Measurements from ENCODE around the gene FDPS. TPM values are rescaled to one million over a fixed set of nuclear protein-coding genes. Genes with fewer than 3 reads are reported as not detected.
"Not testable (repeated sequence)": the region's sequence is repeated elsewhere in the genome, so short reads cannot be mapped to it uniquely, and the experiment has no call there.

The FDPS gene
- total RNA-seq, 2 experiments from 2014 or later, result 255 to 354 TPM

GRCh38 chr1:155285063-155285462 lies 23.6 kb upstream of the FDPS start:
- Mint-ChIP-seq H3K4me3 (no peak overlapping the region), H3K36me3 (ENCODE audit: low read depth) (no peaks in the 10 kb centered on the region), H3K9me3 (ENCODE audit: low read depth) (no peaks in the 10 kb centered on the region), H3K27ac (no peak overlapping the region), H3K4me1 (no peaks in the 10 kb centered on the region), H3K27me3 (no peaks in the 10 kb centered on the region)
- ATAC-seq (no peak), DNase-seq (no peak)
- ChIA-PET CTCF (interaction anchor here (1.1 kb wide), 1 partner anchor 34 kb away, joined by 5 read pairs; no protein-coding TSS in a partner anchor), POLR2A (no interaction called here)
- intact Hi-C loops (cut with DNase I, micrococcal nuclease), result no loop called here

- Mint-ChIP-seq H3K4me3 (no peak overlapping the region), H3K36me3 (ENCODE audit: low read depth) (no peaks in the 10 kb centered on the region), H3K27ac (no peak overlapping the region), H3K4me1 (no peaks in the 10 kb centered on the region), H3K9me3 (ENCODE audit: low read depth) (no peaks in the 10 kb centered on the region), H3K27me3 (peaks cover 2% of the 10 kb centered on the region)
- DNase-seq, result no peak
- ATAC-seq, result no peak
- intact Hi-C loops (cut with DNase I, micrococcal nuclease), result no loop called here
- ChIA-PET POLR2A (no interaction called here), CTCF (interaction anchor here (0.6 to 1.1 kb wide), 3 partner anchors 35 to 368 kb away, joined by 3 to 7 read pairs (median 5); no protein-coding TSS in a partner anchor)
These were observed 23.0 kb upstream of the FDPS start for GRCh38 chr1:155285631-155286044.

- CTCF ChIA-PET, result no interaction called here
- POLR2A ChIA-PET, result no interaction called here
- no peak for DNase-seq
- H3K36me3 Mint-ChIP-seq (ENCODE audit: low read depth), result no peaks in the 10 kb centered on the region
- H3K4me3 Mint-ChIP-seq, result no peak overlapping the region
- ATAC-seq, result no peak
- H3K9me3 Mint-ChIP-seq (ENCODE audit: low read depth), result no peaks in the 10 kb centered on the region
- peaks cover 2% of the 10 kb centered on the region for H3K27me3 Mint-ChIP-seq
- no peak overlapping the region for H3K27ac Mint-ChIP-seq
- intact Hi-C loops (cut with DNase I, micrococcal nuclease), result no loop called here
- no peaks in the 10 kb centered on the region for H3K4me1 Mint-ChIP-seq
These were observed 22.1 kb upstream of the FDPS start for GRCh38 chr1:155286544-155286943.

- POLR2A ChIA-PET, result no interaction called here
- CTCF ChIA-PET, result interaction anchor here (0.8 kb wide), 1 partner anchor 568 kb away, joined by 4 read pairs; no protein-coding TSS in a partner anchor
- DNase-seq (no peak), ATAC-seq (no peak)
- H3K4me1 Mint-ChIP-seq, result no peaks in the 10 kb centered on the region
- H3K9me3 Mint-ChIP-seq (ENCODE audit: low read depth), result no peaks in the 10 kb centered on the region
- no peak overlapping the region for H3K27ac Mint-ChIP-seq
- H3K36me3 Mint-ChIP-seq (ENCODE audit: low read depth), result no peaks in the 10 kb centered on the region
- intact Hi-C loops (cut with DNase I, micrococcal nuclease), result no loop called here
- no peak overlapping the region for H3K4me3 Mint-ChIP-seq
- peaks cover 2% of the 10 kb centered on the region for H3K27me3 Mint-ChIP-seq
These were observed 20.6 kb upstream of the FDPS start for GRCh38 chr1:155287987-155288543.

GRCh38 chr1:155291006-155291405 lies 17.7 kb upstream of the FDPS start:
- ATAC-seq; DNase-seq; H3K9me3 Mint-ChIP-seq (ENCODE audit: low read depth); H3K4me3 Mint-ChIP-seq; intact Hi-C loops (cut with DNase I, micrococcal nuclease); H3K36me3 Mint-ChIP-seq (ENCODE audit: low read depth); H3K4me1 Mint-ChIP-seq; H3K27ac Mint-ChIP-seq: not testable (repeated sequence)
- CTCF ChIA-PET, result interaction anchor here (0.6 kb wide), 1 partner anchor 407 kb away, joined by 3 read pairs; no protein-coding TSS in a partner anchor
- peaks cover 18% of the 10 kb centered on the region for H3K27me3 Mint-ChIP-seq
- POLR2A ChIA-PET, result interaction anchor here (0.6 kb wide), 1 partner anchor 27 kb away, joined by 3 read pairs; no protein-coding TSS in a partner anchor

- Mint-ChIP-seq H3K4me1 (peaks cover 3% of the 10 kb centered on the region), H3K36me3 (ENCODE audit: low read depth) (no peaks in the 10 kb centered on the region), H3K4me3 (no peak overlapping the region), H3K9me3 (ENCODE audit: low read depth) (no peaks in the 10 kb centered on the region), H3K27me3 (peaks cover 32% of the 10 kb centered on the region), H3K27ac (no peak overlapping the region)
- ChIA-PET CTCF (no interaction called here), POLR2A (no interaction called here)
- DNase-seq, result no peak
- ATAC-seq, result no peak
- intact Hi-C loops (cut with DNase I, micrococcal nuclease), result no loop called here
These were observed 15.4 kb upstream of the FDPS start for GRCh38 chr1:155293086-155293749.

- POLR2A ChIA-PET, result no interaction called here
- Mint-ChIP-seq H3K4me3 (no peak overlapping the region), H3K27ac (no peak overlapping the region), H3K27me3 (peaks cover 32% of the 10 kb centered on the region), H3K4me1 (peaks cover 3% of the 10 kb centered on the region), H3K9me3 (ENCODE audit: low read depth) (no peaks in the 10 kb centered on the region), H3K36me3 (ENCODE audit: low read depth) (no peaks in the 10 kb centered on the region)
- no peak for DNase-seq
- intact Hi-C loops (cut with DNase I, micrococcal nuclease), result no loop called here
- ATAC-seq, result no peak
- CTCF ChIA-PET, result interaction anchor here (1.3 kb wide), 1 partner anchor 11 kb away, joined by 3 read pairs; no protein-coding TSS in a partner anchor
These were observed 14.0 kb upstream of the FDPS start for GRCh38 chr1:155294520-155295182.

GRCh38 chr1:155295183-155295941 lies 13.3 kb upstream of the FDPS start:
- Mint-ChIP-seq H3K27me3 (peaks cover 30% of the 10 kb centered on the region), H3K36me3 (ENCODE audit: low read depth) (no peaks in the 10 kb centered on the region), H3K4me1 (peaks cover 3% of the 10 kb centered on the region), H3K4me3 (no peak overlapping the region), H3K9me3 (ENCODE audit: low read depth) (no peaks in the 10 kb centered on the region), H3K27ac (no peak overlapping the region)
- no peak for DNase-seq
- intact Hi-C loops (cut with DNase I, micrococcal nuclease), result no loop called here
- no peak for ATAC-seq
- CTCF ChIA-PET, result interaction anchor here (1.3 kb wide), 1 partner anchor 10 kb away, joined by 3 read pairs; no protein-coding TSS in a partner anchor
- POLR2A ChIA-PET, result no interaction called here

GRCh38 chr1:155295942-155296267 lies 12.8 kb upstream of the FDPS start:
- CTCF ChIA-PET, result interaction anchor here (0.7 to 1.3 kb wide), 2 partner anchors 10 to 20 kb away, joined by 3 to 4 read pairs; no protein-coding TSS in a partner anchor
- H3K4me1 Mint-ChIP-seq, result peaks cover 3% of the 10 kb centered on the region
- intact Hi-C loops (cut with DNase I, micrococcal nuclease), result no loop called here

GRCh38 chr1:155296661-155297060 lies 12.0 kb upstream of the FDPS start:
- H3K9me3 Mint-ChIP-seq (ENCODE audit: low read depth), result no peaks in the 10 kb centered on the region
- intact Hi-C loops (cut with DNase I, micrococcal nuclease), result no loop called here
- peaks cover 3% of the 10 kb centered on the region for H3K4me1 Mint-ChIP-seq

More at GRCh38 chr1:155295942-155296267, 12.8 kb upstream of the FDPS start:
- peaks cover 30% of the 10 kb centered on the region for H3K27me3 Mint-ChIP-seq
- POLR2A ChIA-PET, result no interaction called here
- H3K36me3 Mint-ChIP-seq (ENCODE audit: low read depth), result no peaks in the 10 kb centered on the region
- H3K27ac Mint-ChIP-seq, result no peak overlapping the region
- no peak overlapping the region for H3K4me3 Mint-ChIP-seq
- DNase-seq (no peak), ATAC-seq (no peak)
- no peaks in the 10 kb centered on the region for H3K9me3 Mint-ChIP-seq (ENCODE audit: low read depth)

GRCh38 chr1:155297384-155297783 lies 11.3 kb upstream of the FDPS start:
- Mint-ChIP-seq H3K4me1 (peaks cover 3% of the 10 kb centered on the region), H3K9me3 (ENCODE audit: low read depth) (no peaks in the 10 kb centered on the region), H3K27ac (no peak overlapping the region), H3K4me3 (no peak overlapping the region), H3K36me3 (ENCODE audit: low read depth) (no peaks in the 10 kb centered on the region), H3K27me3 (peaks cover 30% of the 10 kb centered on the region)
- POLR2A ChIA-PET, result no interaction called here
- no peak for DNase-seq
- intact Hi-C loops (cut with DNase I, micrococcal nuclease), result no loop called here
- no peak for ATAC-seq
- CTCF ChIA-PET, result no interaction called here

More at GRCh38 chr1:155296661-155297060, 12.0 kb upstream of the FDPS start:
- POLR2A ChIA-PET, result no interaction called here
- CTCF ChIA-PET, result no interaction called here
- H3K27me3 Mint-ChIP-seq, result peaks cover 30% of the 10 kb centered on the region
- no peak overlapping the region for H3K27ac Mint-ChIP-seq
- H3K36me3 Mint-ChIP-seq (ENCODE audit: low read depth), result no peaks in the 10 kb centered on the region
- ATAC-seq (no peak), DNase-seq (no peak)
- no peak overlapping the region for H3K4me3 Mint-ChIP-seq

Measured in activated CD4-positive, alpha-beta T cell treated with anti-CD3 and anti-CD28 coated beads for 36 hours (primary cell).